Stomach smooth muscle (tissue), 2 donors: ENCODE results near the gene AKAP6.

Experiments used
- H3K27ac ChIP-seq: one replicate; pipeline ENCODE4 v1.7.0; 2013; ENCODE audit warnings: mild to moderate bottlenecking, low read length, inconsistent platforms
- H3K27me3 ChIP-seq, 2 donors: one replicate each; pipeline ENCODE4 v1.7.0; 2013; ENCODE audit warnings: low read length in 2 of 2; ENCODE audit not compliant: insufficient read depth in 2 of 2, control insufficient read depth in 1 of 2
- H3K36me3 ChIP-seq, 2 donors: one replicate each; pipeline ENCODE4 v1.7.0; 2013; ENCODE audit warnings: low read length in 2 of 2; ENCODE audit not compliant: control insufficient read depth in 2 of 2, insufficient read depth in 2 of 2
- H3K4me1 ChIP-seq: one replicate; pipeline ENCODE4 v1.7.0; 2013; ENCODE audit warnings: low read length; ENCODE audit not compliant: control insufficient read depth, insufficient read depth
- H3K4me3 ChIP-seq, 2 donors: one replicate each; pipeline ENCODE4 v1.7.0; 2013; ENCODE audit warnings: low read length in 2 of 2
- H3K9ac ChIP-seq, 2 donors: one replicate each; pipeline ENCODE4 v1.7.0; 2013; ENCODE audit warnings: low read length in 2 of 2, mild to moderate bottlenecking in 1 of 2
- H3K9me3 ChIP-seq, 2 donors: one replicate each; pipeline ENCODE4 v1.7.0; 2013; ENCODE audit warnings: low read length in 2 of 2; ENCODE audit not compliant: control insufficient read depth in 2 of 2
- donor health status: healthy.
- donor health status: Pancreatic carcinoma.

The AKAP6 gene

GRCh38 chr14:32706721-32707519, 377.8 kb downstream of the AKAP6 start:
- Histone ChIP-seq H3K27ac (no peak overlapping the region), H3K9ac (no peak overlapping the region), H3K4me1 (peaks cover 14% of the 10 kb centered on the region), H3K4me3 (no peak overlapping the region), H3K27me3 (no peaks in the 10 kb centered on the region), H3K36me3 (no peaks in the 10 kb centered on the region), H3K9me3 (no peaks in the 10 kb centered on the region)

DNA sequence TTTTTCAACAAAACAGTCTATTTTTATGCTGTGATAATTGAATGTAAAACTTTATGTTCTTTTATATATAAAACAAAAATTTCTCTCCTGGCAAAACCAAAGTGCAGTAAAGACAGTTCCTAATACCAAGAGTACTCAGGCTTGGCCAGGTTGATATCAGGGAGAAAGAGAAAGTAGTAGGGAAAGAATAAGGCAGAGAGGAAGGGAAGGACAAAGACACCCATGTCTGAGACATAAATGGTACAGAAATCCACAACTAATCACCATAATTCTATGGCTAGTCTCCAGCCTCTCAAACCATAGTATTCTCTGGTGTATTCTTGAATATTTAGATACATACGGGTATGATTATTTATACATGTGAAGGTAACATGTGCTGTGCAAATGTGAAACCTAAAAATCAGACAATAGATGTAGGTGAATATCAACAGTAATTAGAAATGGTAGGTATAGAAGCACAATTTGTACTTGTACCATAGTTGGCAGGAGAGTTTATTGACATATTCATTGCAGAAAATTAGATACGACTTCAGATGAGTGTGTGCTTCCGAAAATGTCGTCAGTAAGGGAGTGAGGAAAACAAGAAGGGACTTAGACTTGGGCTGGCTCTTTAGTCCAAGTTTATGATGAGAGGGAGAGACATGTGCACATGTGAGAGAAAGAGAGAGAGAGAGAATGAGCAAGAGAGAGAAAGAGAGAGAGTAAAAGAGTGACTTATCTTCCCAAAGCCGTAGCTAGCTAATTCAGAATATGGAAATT, 378.8 kb downstream of the AKAP6 start:
- Histone ChIP-seq H3K4me3 (no peak overlapping the region), H3K4me1 (peaks cover 9% of the 10 kb centered on the region)

DNA sequence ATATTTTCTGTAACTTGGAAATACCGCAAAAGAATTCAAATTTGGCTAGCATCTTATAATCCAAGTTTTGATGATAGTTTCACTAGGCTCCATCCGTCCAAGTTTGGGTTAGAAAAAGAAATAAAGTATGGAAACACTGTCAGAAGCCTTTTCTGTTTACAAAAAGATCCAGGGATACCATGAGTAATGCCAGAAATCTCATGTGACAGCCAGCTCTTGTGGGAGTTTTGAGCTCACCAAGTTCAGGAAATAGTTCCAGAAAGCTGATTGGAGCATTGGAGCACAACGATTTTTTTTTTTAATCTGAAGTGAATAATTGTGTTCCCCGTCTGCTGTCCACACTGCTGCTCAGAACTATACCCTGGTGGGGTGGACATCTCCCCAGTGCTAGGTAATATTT, 379.9 kb downstream of the AKAP6 start:
- no peaks in the 10 kb centered on the region for H3K27me3 ChIP-seq
- H3K9me3 ChIP-seq: no peaks in the 10 kb centered on the region
- no peaks in the 10 kb centered on the region for H3K36me3 ChIP-seq
- no peak overlapping the region for H3K4me3 ChIP-seq
- no peak overlapping the region for H3K9ac ChIP-seq
- peaks cover 3% of the 10 kb centered on the region for H3K4me1 ChIP-seq
- H3K27ac ChIP-seq: peak overlapping the region; percentile 1

More for the DNA sequence above, 378.8 kb downstream of the AKAP6 start:
- Histone ChIP-seq H3K27me3 (no peaks in the 10 kb centered on the region), H3K9me3 (no peaks in the 10 kb centered on the region), H3K27ac (no peak overlapping the region), H3K9ac (no peak overlapping the region), H3K36me3 (no peaks in the 10 kb centered on the region)

GRCh38 chr14:32710231-32710671, 381.2 kb downstream of the AKAP6 start:
- peak overlapping the region; percentile 22 to 54 for H3K4me3 ChIP-seq
- no peaks in the 10 kb centered on the region for H3K36me3 ChIP-seq
- peak overlapping the region; percentile 10 to 22 for H3K9ac ChIP-seq
- no peaks in the 10 kb centered on the region for H3K9me3 ChIP-seq
- no peaks in the 10 kb centered on the region for H3K27me3 ChIP-seq
- peak overlapping the region; percentile 3 for H3K27ac ChIP-seq
- peaks cover 3% of the 10 kb centered on the region for H3K4me1 ChIP-seq

DNA sequence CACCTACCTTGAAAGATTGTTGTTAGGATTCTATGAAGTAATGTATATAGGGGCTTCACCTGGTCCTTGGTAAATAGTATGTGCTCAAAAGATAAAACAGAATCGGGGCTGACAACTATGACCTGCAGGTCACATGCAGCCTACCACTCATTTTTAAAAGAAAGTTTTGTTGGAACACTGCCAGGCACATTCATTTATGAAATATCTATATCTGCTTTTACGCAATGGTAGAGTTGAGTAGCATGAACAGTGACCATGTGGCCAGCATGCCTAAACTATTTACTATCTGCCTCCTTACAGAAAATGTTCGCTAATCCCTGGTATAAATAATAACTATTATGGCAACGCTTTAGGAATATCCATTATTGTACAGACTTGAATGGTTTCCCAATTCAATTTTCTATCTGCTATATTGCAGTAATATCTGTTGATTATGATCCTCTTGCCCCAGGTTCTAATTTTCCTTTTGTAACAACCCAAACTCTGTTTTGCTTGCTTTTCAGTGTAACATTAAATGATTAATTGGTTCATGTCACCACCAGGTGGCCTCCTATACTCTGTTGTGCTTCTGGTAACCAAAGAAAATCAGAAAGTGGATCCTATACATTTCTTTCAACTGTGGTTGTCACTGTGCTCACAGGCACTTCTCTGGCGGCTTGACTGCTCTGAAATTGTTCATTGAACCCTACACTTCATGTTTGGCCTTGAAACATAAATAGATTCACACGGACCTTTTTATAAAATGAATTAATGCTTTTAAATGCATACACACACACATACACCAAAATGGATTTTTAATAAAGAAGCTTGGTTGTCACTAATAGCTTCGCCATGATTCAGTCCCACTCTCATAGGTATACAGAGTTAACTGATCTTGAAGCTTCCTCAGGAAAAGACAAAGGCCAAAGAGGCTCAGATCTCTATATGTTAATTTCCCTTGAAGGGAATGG, 381.9 kb downstream of the AKAP6 start:
- H3K9me3 ChIP-seq: no peaks in the 10 kb centered on the region
- no peaks in the 10 kb centered on the region for H3K27me3 ChIP-seq
- peak overlapping the region; percentile 22 to 54 for H3K4me3 ChIP-seq
- peak overlapping the region; percentile 10 to 22 for H3K9ac ChIP-seq
- peaks cover 3% of the 10 kb centered on the region for H3K4me1 ChIP-seq
- H3K36me3 ChIP-seq: no peaks in the 10 kb centered on the region
- H3K27ac ChIP-seq: peak overlapping the region; percentile 3

GRCh38 chr14:32713856-32714255, 384.8 kb downstream of the AKAP6 start:
- peaks cover 3% of the 10 kb centered on the region for H3K4me1 ChIP-seq

DNA sequence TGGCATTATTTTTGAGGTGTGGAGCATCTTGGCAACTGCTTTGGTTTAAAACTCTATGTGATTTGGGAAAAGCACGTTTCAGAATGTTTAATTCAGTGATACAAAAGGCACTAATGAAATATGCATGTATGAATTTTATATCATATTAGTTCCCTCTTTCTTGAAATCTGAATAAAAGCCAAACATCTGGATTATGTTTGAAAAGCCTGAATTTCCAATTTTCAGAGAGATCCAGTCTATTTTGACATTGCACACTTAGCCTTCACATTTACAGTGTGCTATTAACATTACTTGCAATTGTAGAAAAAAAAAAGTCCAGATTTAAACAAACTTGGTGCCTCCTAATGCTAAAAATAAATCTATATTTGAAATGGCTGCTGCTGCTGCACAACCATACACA, 390.5 kb downstream of the AKAP6 start:
- no peak overlapping the region for H3K4me3 ChIP-seq
- no peaks in the 10 kb centered on the region for H3K36me3 ChIP-seq
- no peak overlapping the region for H3K9ac ChIP-seq
- no peaks in the 10 kb centered on the region for H3K4me1 ChIP-seq
- no peaks in the 10 kb centered on the region for H3K27me3 ChIP-seq
- no peaks in the 10 kb centered on the region for H3K9me3 ChIP-seq
- no peak overlapping the region for H3K27ac ChIP-seq

More at GRCh38 chr14:32713856-32714255, 384.8 kb downstream of the AKAP6 start:
- no peaks in the 10 kb centered on the region for H3K36me3 ChIP-seq
- no peaks in the 10 kb centered on the region for H3K27me3 ChIP-seq
- no peak overlapping the region for H3K4me3 ChIP-seq
- no peak overlapping the region for H3K27ac ChIP-seq
- no peak overlapping the region for H3K9ac ChIP-seq
- H3K9me3 ChIP-seq: no peaks in the 10 kb centered on the region

- Histone ChIP-seq H3K27ac (no peak overlapping the region), H3K4me1 (no peaks in the 10 kb centered on the region), H3K9me3 (no peaks in the 10 kb centered on the region), H3K4me3 (no peak overlapping the region), H3K9ac (no peak overlapping the region), H3K27me3 (no peaks in the 10 kb centered on the region), H3K36me3 (no peaks in the 10 kb centered on the region)
Measured at GRCh38 chr14:32720927-32721326, 391.8 kb downstream of the AKAP6 start.

- H3K27ac ChIP-seq: no peak overlapping the region
- H3K9me3 ChIP-seq: no peaks in the 10 kb centered on the region
Measured at GRCh38 chr14:32722631-32723183, 393.6 kb downstream of the AKAP6 start.

DNA sequence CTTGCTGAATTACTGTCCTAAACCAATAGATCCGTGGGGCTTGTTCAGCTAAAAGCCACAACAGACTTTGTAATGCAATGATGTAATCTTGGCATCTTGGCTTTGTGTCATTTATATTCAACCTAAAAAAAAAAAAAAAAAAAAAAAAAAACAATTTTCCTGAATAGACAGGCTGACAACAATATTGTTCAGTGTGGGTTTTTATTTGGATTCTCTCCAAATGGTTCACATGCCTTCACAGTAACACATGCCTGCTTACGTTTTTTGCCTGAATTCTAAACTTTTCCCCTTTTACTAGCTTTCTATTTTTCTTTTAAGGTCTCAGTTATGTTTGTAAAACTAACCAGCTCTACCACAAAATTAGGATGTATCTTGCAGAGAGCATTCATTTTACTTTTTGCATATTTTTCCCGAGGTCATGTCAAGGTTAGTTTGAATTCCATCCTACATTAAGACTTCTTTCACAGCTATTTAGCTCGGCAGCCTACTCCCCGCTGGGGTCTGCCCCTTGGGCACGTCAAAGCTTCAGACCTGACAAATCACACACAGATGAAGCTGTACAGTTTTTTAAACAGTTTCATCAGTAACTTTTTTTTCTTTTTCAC, 395.9 kb downstream of the AKAP6 start:
- Histone ChIP-seq H3K27me3 (no peaks in the 10 kb centered on the region), H3K9ac (no peak overlapping the region), H3K4me3 (peak overlapping the region; percentile 31 to 57), H3K4me1 (no peaks in the 10 kb centered on the region), H3K36me3 (no peaks in the 10 kb centered on the region), H3K9me3 (no peaks in the 10 kb centered on the region), H3K27ac (no peak overlapping the region)

More at GRCh38 chr14:32722631-32723183, 393.6 kb downstream of the AKAP6 start:
- no peak overlapping the region for H3K9ac ChIP-seq
- H3K4me3 ChIP-seq: no peak overlapping the region
- H3K27me3 ChIP-seq: no peaks in the 10 kb centered on the region
- no peaks in the 10 kb centered on the region for H3K4me1 ChIP-seq
- no peaks in the 10 kb centered on the region for H3K36me3 ChIP-seq
